ENCODE data around the gene BROX.
"Not testable (repeated sequence)": the region's sequence is repeated elsewhere in the genome, so short reads cannot be mapped to it uniquely, and the experiment has no call there.

The BROX gene

GRCh38 chr1:222732216-222733159, 20.1 kb downstream of the BROX start:
- DNase-seq (ENCODE audit: low read depth): no peak

GRCh38 chr1:222734740-222735139, 22.4 kb downstream of the BROX start:
- no peak for DNase-seq (ENCODE audit: low read depth)

- DNase-seq (ENCODE audit: low read depth): no peak
Observed at GRCh38 chr1:222736470-222736869, 24.1 kb downstream of the BROX start.

- no peak for DNase-seq (ENCODE audit: low read depth)
Observed at GRCh38 chr1:222736972-222737371, 24.6 kb downstream of the BROX start, which contains the start of gene FAM177B. FAM177B (plus strand) TSS chr1:222737202; CDS start chr1:222746546, 9,344 bp downstream.

GRCh38 chr1:222739465-222739864, 27.1 kb downstream of the BROX start:
- DNase-seq (ENCODE audit: low read depth): no peak

- DNase-seq (ENCODE audit: low read depth): no peak
Observed at GRCh38 chr1:222739929-222740328, 27.6 kb downstream of the BROX start.

- not testable (repeated sequence) for DNase-seq (ENCODE audit: low read depth)
Observed at GRCh38 chr1:222741630-222742457, 29.5 kb downstream of the BROX start.

GRCh38 chr1:222749927-222750326, 37.6 kb downstream of the BROX start:
- DNase-seq (ENCODE audit: low read depth): no peak

- no peak for DNase-seq (ENCODE audit: low read depth)
Observed at GRCh38 chr1:222750651-222751050, 38.3 kb downstream of the BROX start.

GRCh38 chr1:222751255-222751654, 38.9 kb downstream of the BROX start:
- no peak for DNase-seq (ENCODE audit: low read depth)

GRCh38 chr1:222754366-222755139, 42.2 kb downstream of the BROX start:
- peak; percentile 78 for DNase-seq (ENCODE audit: low read depth)

GRCh38 chr1:222757646-222758268, 45.4 kb downstream of the BROX start:
- DNase-seq (ENCODE audit: low read depth): no peak

- DNase-seq (ENCODE audit: low read depth): no peak
Observed at GRCh38 chr1:222759451-222760035, 47.2 kb downstream of the BROX start.

GRCh38 chr1:222761083-222761482, 48.7 kb downstream of the BROX start:
- DNase-seq (ENCODE audit: low read depth): no peak

- DNase-seq (ENCODE audit: low read depth): not testable (repeated sequence)
Observed at GRCh38 chr1:222762178-222762577, 49.8 kb downstream of the BROX start.

GRCh38 chr1:222767152-222767571, 54.8 kb downstream of the BROX start:
- DNase-seq (ENCODE audit: low read depth): no peak

- no peak for DNase-seq (ENCODE audit: low read depth)
Observed at GRCh38 chr1:222768592-222768991, 56.2 kb downstream of the BROX start.

GRCh38 chr1:222769181-222769580, 56.8 kb downstream of the BROX start:
- DNase-seq (ENCODE audit: low read depth): no peak

GRCh38 chr1:222769971-222770620, 57.7 kb downstream of the BROX start:
- no peak for DNase-seq (ENCODE audit: low read depth)

- no peak for DNase-seq (ENCODE audit: low read depth)
Observed at GRCh38 chr1:222772996-222773379, 60.6 kb downstream of the BROX start.

GRCh38 chr1:222777463-222777862, 65.1 kb downstream of the BROX start:
- no peak for DNase-seq (ENCODE audit: low read depth)

All from GM04504 (cell line).